Panc1 (cell line): ENCODE results near the gene GBP7. TPM values are rescaled to one million over a fixed set of nuclear protein-coding genes. Genes with fewer than 3 reads are reported as not detected.

Source experiments
- ATAC-seq: fragments of 200-7000 bp; cut with Tn5 transposase; 2 replicates; pipeline ENCODE4 v1.9.1; 2020; ENCODE audit warnings: mild to moderate bottlenecking, moderate library complexity
- BruUV-seq: library from RNA; stranded (reverse); fragments of 400-500 nt; replicated peaks from 2 replicates; lab custom pipeline; 2021; lab: Mats Ljungman, UMichigan
- CTCF ChIA-PET: fragments of 300-600 bp; sonication (Branson Sonifier 250); formaldehyde crosslinking; loops from one replicate; lab custom pipeline; 2022; ENCODE audit warnings: antibody characterized with exemption; lab: Charles Lee
- POLR2A ChIA-PET: fragments of 300-600 bp; sonication (Branson Sonifier 250); formaldehyde crosslinking; loops from one replicate; lab custom pipeline; 2022; ENCODE audit warnings: antibody characterized with exemption; lab: Charles Lee
- DNase-seq: peaks from one replicate; pipeline ENCODE4 v3.0.0-alpha.2; 2010; ENCODE audit warnings: low read depth, low spot score
- H3K27ac ChIP-seq: 2 replicates; pipeline ENCODE4 v1.5.1; 2011; ENCODE audit warnings: mild to moderate bottlenecking, low read length, inconsistent platforms
- H3K27me3 ChIP-seq: fragments of 200-500 bp; sonication (Bioruptor generic); 2 replicates; pipeline ENCODE4 v1.6.0; 2014; ENCODE audit warnings: low read length, inconsistent platforms; ENCODE audit not compliant: control insufficient read depth, insufficient read depth
- H3K36me3 ChIP-seq: fragments of 200-500 bp; sonication (Bioruptor generic); 2 replicates; pipeline ENCODE4 v1.5.1; 2014; ENCODE audit warnings: inconsistent platforms, mild to moderate bottlenecking, low read length, moderate library complexity; ENCODE audit not compliant: control insufficient read depth, insufficient read depth
- H3K4me1 ChIP-seq: 2 replicates; pipeline ENCODE4 v1.5.1; 2011; ENCODE audit warnings: inconsistent platforms, mild to moderate bottlenecking, low read length, moderate library complexity; ENCODE audit not compliant: control insufficient read depth, insufficient read depth
- H3K4me3 ChIP-seq, 2 experiments: 2 replicates each; pipeline ENCODE4 v1.5.1; 2011 to 2012; ENCODE audit warnings: low read depth in 2 of 2, low read length in 2 of 2, mild to moderate bottlenecking in 2 of 2, inconsistent platforms in 1 of 2, moderate library complexity in 1 of 2
- H3K9me3 ChIP-seq: fragments of 200-500 bp; sonication (Bioruptor generic); 2 replicates; pipeline ENCODE4 v1.5.1; 2014; ENCODE audit warnings: low read depth, mild to moderate bottlenecking, inconsistent platforms, low read length, moderate library complexity; ENCODE audit not compliant: control insufficient read depth, insufficient read depth
- CTCF ChIP-seq: fragments of 450-650 bp; IDR thresholded peaks from 2 replicates; pipeline ENCODE4 v1.5.1; 2017; ENCODE audit warnings: mild to moderate bottlenecking
- POLR2AphosphoS5 ChIP-seq: IDR thresholded peaks from 2 replicates; pipeline ENCODE4 v1.6.1; 2012; ENCODE audit warnings: mild to moderate bottlenecking, low read depth, low read length, moderate library complexity
- SIN3A ChIP-seq: IDR thresholded peaks from 2 replicates; pipeline ENCODE4 v1.6.1; 2012; ENCODE audit warnings: low read depth, mild to moderate bottlenecking, low read length, moderate library complexity, borderline replicate concordance; ENCODE audit not compliant: insufficient read depth
- TCF7L2 ChIP-seq: IDR thresholded peaks from 2 replicates; pipeline ENCODE4 v1.6.1; 2011; ENCODE audit warnings: mild to moderate bottlenecking, low read depth, low read length, inconsistent platforms
- in situ Hi-C: cut with HindIII; loops from 2 replicates; pipeline ENCODE4 v1.10.0; 2016; ENCODE audit warnings: low sequenced_read_pairs, low pct_unique_long_range_greater_than_20kb
- intact Hi-C: fragments of 100-400 bp; cut with micrococcal nuclease; formaldehyde crosslinking; loops from one replicate; pipeline ENCODE4 v1.10.0; 2022; ENCODE audit not compliant: unreplicated experiment
- total RNA-seq: library from RNA; stranded (reverse); gene quantifications from one replicate; pipeline ENCODE4 v1.2.1, GENCODE V29; 2021; ENCODE audit not compliant: unreplicated experiment
- TF ChIP-seq, protein P1 (sequence below), 2 experiments: IDR thresholded peaks; 2 replicates each; pipeline ENCODE4 v1.6.1; 2011 to 2012; ENCODE audit warnings: low read depth in 2 of 2, control low read depth in 1 of 2, low read length in 1 of 2, mild to moderate bottlenecking in 1 of 2, moderate library complexity in 1 of 2; ENCODE audit not compliant: insufficient read depth in 1 of 2

Gene GBP7
- total RNA-seq, 1 experiment from 2014 or later, result not detected

DNA sequence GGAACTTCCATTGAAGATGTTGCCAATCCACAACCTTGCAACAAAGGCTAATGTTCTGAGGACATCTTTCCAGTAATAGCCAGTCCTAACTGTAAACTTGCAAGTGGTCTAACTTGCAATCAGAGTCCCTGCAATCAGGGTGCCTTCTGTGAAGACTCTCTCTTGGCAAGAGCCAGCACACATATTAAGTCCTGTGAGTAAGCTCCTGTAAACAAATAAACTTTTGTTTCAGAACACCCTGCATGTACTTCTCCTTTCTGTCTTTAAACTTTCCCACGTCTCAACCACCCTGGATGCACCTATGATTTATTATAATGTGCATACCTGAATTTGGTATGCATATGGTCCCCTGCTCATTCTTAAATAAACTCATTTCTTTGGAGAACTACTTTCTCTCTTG lies 9.1 kb downstream of the GBP7 start:
- Histone ChIP-seq H3K27ac (no peak overlapping the region), H3K4me3 (no peak overlapping the region), H3K9me3 (no peaks in the 10 kb centered on the region), H3K27me3 (no peaks in the 10 kb centered on the region), H3K4me1 (no peaks in the 10 kb centered on the region), H3K36me3 (no peaks in the 10 kb centered on the region)
- intact Hi-C loops (no loop called here), in situ Hi-C loops (no loop called here)
- no peak for DNase-seq
- TF ChIP-seq TCF7L2 (no peak), POLR2AphosphoS5 (no peak), SIN3A (no peak), CTCF (no peak)
- TF ChIP-seq, protein P1, sequence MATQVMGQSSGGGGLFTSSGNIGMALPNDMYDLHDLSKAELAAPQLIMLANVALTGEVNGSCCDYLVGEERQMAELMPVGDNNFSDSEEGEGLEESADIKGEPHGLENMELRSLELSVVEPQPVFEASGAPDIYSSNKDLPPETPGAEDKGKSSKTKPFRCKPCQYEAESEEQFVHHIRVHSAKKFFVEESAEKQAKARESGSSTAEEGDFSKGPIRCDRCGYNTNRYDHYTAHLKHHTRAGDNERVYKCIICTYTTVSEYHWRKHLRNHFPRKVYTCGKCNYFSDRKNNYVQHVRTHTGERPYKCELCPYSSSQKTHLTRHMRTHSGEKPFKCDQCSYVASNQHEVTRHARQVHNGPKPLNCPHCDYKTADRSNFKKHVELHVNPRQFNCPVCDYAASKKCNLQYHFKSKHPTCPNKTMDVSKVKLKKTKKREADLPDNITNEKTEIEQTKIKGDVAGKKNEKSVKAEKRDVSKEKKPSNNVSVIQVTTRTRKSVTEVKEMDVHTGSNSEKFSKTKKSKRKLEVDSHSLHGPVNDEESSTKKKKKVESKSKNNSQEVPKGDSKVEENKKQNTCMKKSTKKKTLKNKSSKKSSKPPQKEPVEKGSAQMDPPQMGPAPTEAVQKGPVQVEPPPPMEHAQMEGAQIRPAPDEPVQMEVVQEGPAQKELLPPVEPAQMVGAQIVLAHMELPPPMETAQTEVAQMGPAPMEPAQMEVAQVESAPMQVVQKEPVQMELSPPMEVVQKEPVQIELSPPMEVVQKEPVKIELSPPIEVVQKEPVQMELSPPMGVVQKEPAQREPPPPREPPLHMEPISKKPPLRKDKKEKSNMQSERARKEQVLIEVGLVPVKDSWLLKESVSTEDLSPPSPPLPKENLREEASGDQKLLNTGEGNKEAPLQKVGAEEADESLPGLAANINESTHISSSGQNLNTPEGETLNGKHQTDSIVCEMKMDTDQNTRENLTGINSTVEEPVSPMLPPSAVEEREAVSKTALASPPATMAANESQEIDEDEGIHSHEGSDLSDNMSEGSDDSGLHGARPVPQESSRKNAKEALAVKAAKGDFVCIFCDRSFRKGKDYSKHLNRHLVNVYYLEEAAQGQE (IDR thresholded peaks at IDR 0.05; ENCODE audit: insufficient read depth in 1 of 2, low read depth in 2 of 2, low read length in 1 of 2), result no peak
- ChIA-PET POLR2A (no interaction called here), CTCF (no interaction called here)
- ATAC-seq, result no peak
- no TSS peak for BruUV-seq

GRCh38 chr1:89165811-89166210 lies 10.0 kb downstream of the GBP7 start:
- no peaks in the 10 kb centered on the region for H3K27me3 ChIP-seq
- no peaks in the 10 kb centered on the region for H3K9me3 ChIP-seq
- ChIA-PET POLR2A (no interaction called here), CTCF (no interaction called here)
- H3K4me3 ChIP-seq, result no peak overlapping the region
- no peak for DNase-seq
- no peak for ATAC-seq
- in situ Hi-C loops (no loop called here), intact Hi-C loops (no loop called here)
- TF ChIP-seq POLR2AphosphoS5 (no peak), SIN3A (no peak), CTCF (no peak), TCF7L2 (no peak)
- TF ChIP-seq, protein P1 (IDR thresholded peaks at IDR 0.05; ENCODE audit: insufficient read depth in 1 of 2, low read depth in 2 of 2, low read length in 1 of 2), result no peak
- no TSS peak for BruUV-seq
- no peaks in the 10 kb centered on the region for H3K4me1 ChIP-seq
- no peaks in the 10 kb centered on the region for H3K36me3 ChIP-seq
- H3K27ac ChIP-seq, result no peak overlapping the region
